Stomach (tissue), 4 donors: ENCODE data around the gene HDHD3.

Experiments
- CTCF ChIP-seq, 7 experiments: fragments of 450-650 bp in 4 of 7; fragments of 200-600 bp in 3 of 7; sonication (generic) in 3 of 7; IDR thresholded peaks; one replicate each; pipeline ENCODE4 v1.5.1; 2016 to 2019; ENCODE audit warnings: antibody characterized with exemption in 7 of 7, control low read depth in 2 of 7, mild to moderate bottlenecking in 1 of 7
- EP300 ChIP-seq: sonication (generic); formaldehyde crosslinking; IDR thresholded peaks from one replicate; pipeline ENCODE4 v1.6.1; 2017; ENCODE audit warnings: antibody characterized with exemption
- POLR2A ChIP-seq, 4 donors: fragments of 450-650 bp; IDR thresholded peaks; one replicate each; pipeline ENCODE4 v1.6.1; 2016; ENCODE audit warnings: antibody characterized with exemption in 4 of 4, control low read depth in 2 of 4, mild to moderate bottlenecking in 1 of 4, moderate library complexity in 1 of 4
- POLR2AphosphoS5 ChIP-seq, 3 donors: sonication (generic); formaldehyde crosslinking; IDR thresholded peaks; one replicate each; pipeline ENCODE4 v1.6.1; 2016; ENCODE audit warnings: antibody characterized with exemption in 3 of 3

- TF ChIP-seq CTCF (IDR thresholded peaks at IDR 0.05) (no peak), POLR2A (IDR thresholded peaks at IDR 0.05) (no peak), EP300 (no peak), POLR2AphosphoS5 (IDR thresholded peaks at IDR 0.05) (no peak)
Observed at GRCh38 chr9:113331780-113332179, 45.0 kb downstream of the HDHD3 start.
